Adrenal gland (tissue), 12 donors: Measurements from ENCODE around the gene IPCEF1. TPM values are rescaled to one million over a fixed set of nuclear protein-coding genes. Genes with fewer than 3 reads are reported as not detected.

Source experiments
- DNase-seq, 7 donors: peaks; one replicate each; pipeline ENCODE4 v3.0.0-alpha.2; 2019 to 2020
- H3K27ac ChIP-seq, 5 donors: fragments of 200-600 bp; sonication (generic) in 4 of 5; 1 replicate in 3 of 5; 2 replicates in 2 of 5; pipeline versions ENCODE4 v1.5.1 to v1.8.0; 2016 to 2020; ENCODE audit warnings: mild to moderate bottlenecking in 1 of 5
- H3K27me3 ChIP-seq: fragments of 200-600 bp; 2 replicates; pipeline ENCODE4 v1.8.0; 2021
- H3K36me3 ChIP-seq, 2 donors: fragments of 200-600 bp; replicated peaks in 1 of 2; 1 replicate in 1 of 2; 2 replicates in 1 of 2; pipeline versions ENCODE4 v1.5.1 to v1.8.0; 2018 to 2022
- H3K4me1 ChIP-seq, 2 donors: fragments of 200-600 bp; replicated peaks in 1 of 2; 1 replicate in 1 of 2; 2 replicates in 1 of 2; pipeline versions ENCODE4 v1.5.1 to v1.8.0; 2018 to 2021
- H3K4me3 ChIP-seq, 4 donors: fragments of 200-600 bp; sonication (generic) in 3 of 4; one replicate each; pipeline ENCODE4 v1.5.1; 2016 to 2018
- H3K9me3 ChIP-seq, 3 donors: fragments of 200-600 bp; sonication (generic) in 1 of 3; replicated peaks in 1 of 3; 1 replicate in 2 of 3; 2 replicates in 1 of 3; pipeline versions ENCODE4 v1.5.1 to v1.8.0; 2016 to 2021
- POLR2A ChIP-seq, 2 donors: fragments of 450-650 bp; IDR thresholded peaks; one replicate each; pipeline ENCODE4 v1.6.1; 2017; ENCODE audit warnings: antibody characterized with exemption in 2 of 2, mild to moderate bottlenecking in 2 of 2, moderate library complexity in 1 of 2
- WGBS, 4 donors: extraction: QIAGEN DNeasy Blood & Tissue Kit in 2 of 4; methylation state at CpG; one replicate each; pipeline versions ENCODE4 v1.1.5 to v1.1.7; 2013 to 2017; 5-methylcytosine and 5-hydroxymethylcytosine counted together
- intact Hi-C, 2 donors: fragments of 100-400 bp; cut with DNase I; formaldehyde crosslinking; loops; one replicate each; pipeline versions ENCODE4 v1.14.1 to v1.15.0; 2022 to 2023
- polyA plus RNA-seq, 3 donors: library from polyadenylated mRNA; stranded (reverse); fragments of 200-250 nt in 2 of 3; fragments of 350-450 nt in 1 of 3; fragmentation: Illumina TruSeq in 1 of 3; extraction: RNeasy Lipid Tissue Mini Kit (QIAGEN cat#74804) in 1 of 3; gene quantifications; one replicate each; pipeline ENCODE4 v1.2.3, GENCODE V29; 2013 to 2014
- total RNA-seq, 9 donors: library from RNA; depleted of rRNA in 4 of 9; stranded (reverse); fragments of >200 nt in 4 of 9; fragments of 120-200 nt in 1 of 9; fragmentation: NEBNext Ultra II Directional in 1 of 9; extraction: Animal tissue kit (Norgen Biotek cat#: 25700) in 1 of 9; gene quantifications; one replicate each; pipeline versions ENCODE4 v1.1.0 to v1.2.4, GENCODE V29; 2013 to 2023
- TF ChIP-seq, protein P1 (sequence below), 6 experiments: fragments of 450-650 bp in 4 of 6; fragments of 200-600 bp in 2 of 6; sonication (generic) in 1 of 6; IDR thresholded peaks; 1 replicate in 5 of 6; 2 replicates in 1 of 6; pipeline versions ENCODE4 v1.5.1 to v1.8.0; 2016 to 2021; ENCODE audit warnings: antibody characterized with exemption in 6 of 6, mild to moderate bottlenecking in 2 of 6, moderate library complexity in 1 of 6
- donor health status: healthy with polysubstance abuse.
- donor health status: Bipolar disorder and iron deficiency.
- donor health status: DM: yes; HTN: yes; CAD: no.
- donor health status: DM: no; HTN: no; CAD: no.
- donor health status: DM: no; HTN: no; CAD: no.
- donor health status: DM: yes; HTN: yes; CAD: no.

Gene IPCEF1
- total and polyA plus RNA-seq, 12 donors, result 0.07 to 1.2 (median 0.72) TPM; not detected in 1

DNA sequence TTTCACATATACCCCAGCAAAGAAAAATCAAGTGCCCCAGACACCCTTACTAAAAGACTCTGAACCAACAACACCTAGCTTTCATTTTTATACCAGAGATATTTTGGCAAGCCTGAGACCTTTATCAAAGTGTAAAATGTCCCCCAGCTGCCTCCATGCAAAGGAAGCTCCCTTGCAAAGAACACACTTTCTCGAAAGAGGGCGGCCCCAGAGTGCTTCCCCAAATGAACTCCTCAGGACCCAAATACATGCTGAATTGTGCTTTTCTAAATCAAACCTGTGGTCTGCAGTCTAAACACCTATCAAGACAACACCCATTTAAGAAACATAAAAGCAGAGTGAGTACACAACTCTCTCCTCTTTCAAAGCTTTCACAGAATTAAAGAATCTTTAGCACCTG is 490 bp downstream of the IPCEF1 start:
- intact Hi-C loops, result no loop called here
- Histone ChIP-seq H3K27me3 (peaks cover 7% of the 10 kb centered on the region), H3K36me3 (no peaks in the 10 kb centered on the region), H3K4me1 (no peaks in the 10 kb centered on the region), H3K4me3 (no peak overlapping the region), H3K9me3 (no peaks in the 10 kb centered on the region), H3K27ac (peak overlapping the region in 1 of 5 donors; percentile 52)
- 76 to 87% (median 82%) methylated on average over 2 of the region's 2 CpGs for WGBS, 4 donors
- TF ChIP-seq, protein P1, sequence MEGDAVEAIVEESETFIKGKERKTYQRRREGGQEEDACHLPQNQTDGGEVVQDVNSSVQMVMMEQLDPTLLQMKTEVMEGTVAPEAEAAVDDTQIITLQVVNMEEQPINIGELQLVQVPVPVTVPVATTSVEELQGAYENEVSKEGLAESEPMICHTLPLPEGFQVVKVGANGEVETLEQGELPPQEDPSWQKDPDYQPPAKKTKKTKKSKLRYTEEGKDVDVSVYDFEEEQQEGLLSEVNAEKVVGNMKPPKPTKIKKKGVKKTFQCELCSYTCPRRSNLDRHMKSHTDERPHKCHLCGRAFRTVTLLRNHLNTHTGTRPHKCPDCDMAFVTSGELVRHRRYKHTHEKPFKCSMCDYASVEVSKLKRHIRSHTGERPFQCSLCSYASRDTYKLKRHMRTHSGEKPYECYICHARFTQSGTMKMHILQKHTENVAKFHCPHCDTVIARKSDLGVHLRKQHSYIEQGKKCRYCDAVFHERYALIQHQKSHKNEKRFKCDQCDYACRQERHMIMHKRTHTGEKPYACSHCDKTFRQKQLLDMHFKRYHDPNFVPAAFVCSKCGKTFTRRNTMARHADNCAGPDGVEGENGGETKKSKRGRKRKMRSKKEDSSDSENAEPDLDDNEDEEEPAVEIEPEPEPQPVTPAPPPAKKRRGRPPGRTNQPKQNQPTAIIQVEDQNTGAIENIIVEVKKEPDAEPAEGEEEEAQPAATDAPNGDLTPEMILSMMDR (IDR thresholded peaks at IDR 0.05), result no peak
- TF ChIP-seq POLR2A (IDR thresholded peaks at IDR 0.05), result no peak
- DNase-seq, result no peak

DNA sequence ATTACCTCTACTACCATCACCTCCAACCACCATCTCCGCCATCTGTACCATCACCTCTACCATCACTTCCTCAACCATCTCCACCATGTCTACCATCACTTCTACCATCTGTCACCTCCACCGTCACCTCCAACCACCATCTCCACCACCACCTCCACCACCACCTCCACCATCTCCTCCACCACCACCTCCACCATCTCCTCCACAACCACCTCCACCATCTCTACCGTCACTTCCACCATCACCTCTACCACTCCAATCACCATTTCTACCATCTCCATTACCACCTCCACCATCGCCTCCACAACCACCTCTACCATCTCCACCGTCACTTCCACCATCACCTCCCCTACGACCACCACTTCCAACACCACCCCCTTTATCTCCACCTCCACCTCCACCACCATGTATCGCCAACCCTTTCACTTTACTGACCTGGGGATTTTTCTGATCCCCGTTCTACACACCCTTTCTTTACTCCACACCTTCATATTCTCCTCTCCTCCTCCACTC is 2.3 kb downstream of the IPCEF1 start:
- H3K27me3 ChIP-seq, result peaks cover 7% of the 10 kb centered on the region
- TF ChIP-seq POLR2A (IDR thresholded peaks at IDR 0.05), result no peak
- TF ChIP-seq, protein P1 (IDR thresholded peaks at IDR 0.05), result no peak
- no peaks in the 10 kb centered on the region for H3K4me1 ChIP-seq
- WGBS, 4 donors, result 86 to 93% (median 88%) methylated on average over 8 of the region's 8 CpGs
- DNase-seq, result no peak
- no peak overlapping the region for H3K27ac ChIP-seq
- no peaks in the 10 kb centered on the region for H3K9me3 ChIP-seq
- H3K36me3 ChIP-seq, result no peaks in the 10 kb centered on the region
- intact Hi-C loops, result no loop called here
- H3K4me3 ChIP-seq, result no peak overlapping the region

DNA sequence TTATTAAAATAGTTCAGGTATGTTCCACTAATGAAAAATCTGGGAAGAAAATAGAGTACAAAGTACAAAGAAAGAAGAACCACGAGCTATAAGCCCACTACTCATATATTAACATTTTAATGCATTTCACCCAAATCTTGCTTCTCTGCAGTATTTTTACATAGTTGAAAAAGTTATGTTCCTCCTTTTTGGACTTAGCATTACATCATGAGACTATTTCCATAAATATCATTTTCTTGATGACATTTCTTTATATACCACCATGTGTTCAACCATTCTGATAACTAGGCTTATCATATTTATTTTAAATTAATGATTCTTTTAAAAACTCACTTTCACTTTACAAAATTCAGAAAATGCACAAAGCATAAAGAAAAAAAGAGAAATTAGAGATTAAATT is 3.0 kb downstream of the IPCEF1 start:
- Histone ChIP-seq H3K27ac (no peak overlapping the region), H3K9me3 (no peaks in the 10 kb centered on the region), H3K4me3 (no peak overlapping the region), H3K27me3 (peaks cover 7% of the 10 kb centered on the region), H3K4me1 (no peaks in the 10 kb centered on the region), H3K36me3 (no peaks in the 10 kb centered on the region)
- 71 to 89% (median 73%) methylated on average over 1 of the region's 1 CpG for WGBS, 4 donors
- intact Hi-C loops, result no loop called here
- TF ChIP-seq, protein P1 (IDR thresholded peaks at IDR 0.05), result no peak
- TF ChIP-seq POLR2A (IDR thresholded peaks at IDR 0.05), result no peak
- DNase-seq, result no peak

DNA sequence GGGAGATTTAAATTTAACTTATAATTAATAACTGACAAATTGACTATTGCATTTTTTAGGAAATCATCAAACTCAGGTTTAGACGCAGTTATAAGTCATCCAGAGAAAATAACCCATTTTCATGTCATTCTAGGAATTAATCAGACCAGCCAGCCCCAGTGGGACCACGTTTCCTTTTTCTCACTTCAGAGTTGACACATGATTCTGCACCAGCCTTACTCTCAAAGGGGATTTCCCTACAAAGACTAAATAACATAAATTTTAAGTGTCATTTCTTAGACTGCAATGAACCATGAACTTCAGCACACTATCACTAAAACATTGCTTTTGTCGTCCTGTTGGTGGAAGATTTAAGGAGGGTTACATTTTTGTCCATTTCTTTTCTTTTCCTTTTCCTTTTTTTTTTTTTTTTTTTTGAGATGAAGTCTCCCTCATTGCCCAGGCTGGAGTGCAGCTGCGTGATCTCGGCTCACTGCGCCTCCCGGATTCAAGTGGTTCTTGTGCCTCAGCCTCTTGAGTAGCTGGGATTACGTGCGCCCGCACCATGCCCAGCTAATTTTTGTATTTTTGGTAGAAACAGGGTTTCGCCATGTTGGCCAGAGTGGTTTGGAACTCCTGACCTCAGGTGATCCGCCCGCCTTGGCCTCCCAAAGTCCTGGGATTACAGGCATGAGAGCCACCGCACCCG is 3.6 kb downstream of the IPCEF1 start:
- Histone ChIP-seq H3K36me3 (no peaks in the 10 kb centered on the region), H3K4me3 (no peak overlapping the region), H3K4me1 (no peaks in the 10 kb centered on the region), H3K27ac (no peak overlapping the region), H3K27me3 (peaks cover 7% of the 10 kb centered on the region), H3K9me3 (no peaks in the 10 kb centered on the region)
- no peak for DNase-seq
- WGBS, 4 donors, result 82 to 87% (median 83%) methylated on average over 13 to 15 of the region's 15 CpGs
- TF ChIP-seq, protein P1 (IDR thresholded peaks at IDR 0.05), result no peak
- no peak for TF ChIP-seq POLR2A (IDR thresholded peaks at IDR 0.05)
- intact Hi-C loops, result no loop called here
